Sigmoid colon (tissue), 7 donors: ENCODE measurements around the gene THSD7A. TPM values are rescaled to one million over a fixed set of nuclear protein-coding genes. Genes with fewer than 3 reads are reported as not detected.

Experiments
- DNase-seq: peaks from one replicate; pipeline ENCODE4 v3.0.0-alpha.2; 2019
- H3K27ac ChIP-seq, 4 donors: fragments of 200-600 bp; sonication (generic); one replicate each; pipeline ENCODE4 v1.5.1; 2016 to 2019; ENCODE audit warnings: mild to moderate bottlenecking in 1 of 4
- H3K27me3 ChIP-seq, 3 donors: fragments of 200-600 bp; sonication (generic); one replicate each; pipeline ENCODE4 v1.5.1; 2019; ENCODE audit warnings: mild to moderate bottlenecking in 1 of 3
- H3K36me3 ChIP-seq, 4 donors: fragments of 200-600 bp; sonication (generic); one replicate each; pipeline ENCODE4 v1.5.1; 2016 to 2019
- H3K4me1 ChIP-seq, 4 donors: fragments of 200-600 bp; sonication (generic); one replicate each; pipeline ENCODE4 v1.5.1; 2017 to 2019
- H3K4me3 ChIP-seq, 4 donors: fragments of 200-600 bp; sonication (generic); one replicate each; pipeline ENCODE4 v1.5.1; 2017 to 2019; ENCODE audit warnings: mild to moderate bottlenecking in 2 of 4, moderate library complexity in 1 of 4
- H3K9me3 ChIP-seq, 4 donors: fragments of 200-600 bp in 3 of 4; sonication (generic) in 3 of 4; one replicate each; pipeline versions ENCODE4 v1.5.1 to v1.6.1; 2013 to 2019
- EP300 ChIP-seq, 4 donors: sonication (generic); formaldehyde crosslinking; IDR thresholded peaks; one replicate each; pipeline ENCODE4 v1.6.1; 2017; ENCODE audit warnings: antibody characterized with exemption in 4 of 4
- POLR2A ChIP-seq, 2 donors: fragments of 450-650 bp; IDR thresholded peaks; one replicate each; pipeline ENCODE4 v1.6.1; 2016; ENCODE audit warnings: antibody characterized with exemption in 2 of 2, mild to moderate bottlenecking in 2 of 2, moderate library complexity in 2 of 2
- POLR2AphosphoS5 ChIP-seq, 4 donors: sonication (generic); formaldehyde crosslinking; IDR thresholded peaks; one replicate each; pipeline ENCODE4 v1.6.1; 2017; ENCODE audit warnings: antibody characterized with exemption in 4 of 4
- WGBS, 2 donors: extraction: QIAGEN DNeasy Blood & Tissue Kit; methylation state at CpG; one replicate each; pipeline ENCODE4 v1.1.7; 2013; 5-methylcytosine and 5-hydroxymethylcytosine counted together
- intact Hi-C: fragments of 100-400 bp; cut with DNase I; formaldehyde crosslinking; loops from one replicate; pipeline ENCODE4 v1.15.1; 2023
- polyA plus RNA-seq, 3 donors: library from polyadenylated mRNA; stranded (reverse); fragments of 200-250 nt; gene quantifications; one replicate each; pipeline ENCODE4 v1.2.3, GENCODE V29; 2013
- total RNA-seq, 4 donors: library from RNA; depleted of rRNA; stranded (reverse); fragments of >200 nt; gene quantifications; one replicate each; pipeline ENCODE4 v1.1.0, GENCODE V29; 2016
- TF ChIP-seq, protein P1 (sequence below), 4 experiments: fragments of 450-650 bp in 3 of 4; fragments of 200-600 bp in 1 of 4; IDR thresholded peaks; one replicate each; pipeline ENCODE4 v1.5.1; 2016 to 2019; ENCODE audit warnings: antibody characterized with exemption in 4 of 4, mild to moderate bottlenecking in 3 of 4, moderate library complexity in 2 of 4
- donor health status: healthy with polysubstance abuse.
- donor health status: Bipolar disorder and iron deficiency.
- donor health status: healthy.

Gene THSD7A
- total and polyA plus RNA-seq, 7 donors, result under 0.01 to 6.9 (median 5.0) TPM

DNA sequence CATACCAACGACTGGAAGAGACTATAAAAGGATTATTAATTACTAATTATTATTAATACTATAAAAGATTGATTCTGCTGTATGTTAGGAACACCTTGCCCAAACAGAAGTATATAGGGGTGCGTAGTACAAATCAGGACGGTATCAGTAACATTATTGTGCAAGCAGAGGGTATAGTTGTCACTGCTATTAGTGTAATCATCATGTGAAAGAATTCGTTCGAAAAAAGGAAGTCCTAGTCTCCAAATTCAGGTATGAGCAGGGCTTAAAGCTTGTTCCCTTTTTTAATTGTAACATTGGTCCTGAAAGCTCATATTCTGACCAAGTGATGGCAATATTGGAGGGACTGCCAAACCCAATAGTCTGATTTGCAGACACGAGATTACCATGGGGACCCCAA is 81.8 kb downstream of the THSD7A start:
- WGBS, 2 donors, result 62 to 81% methylated on average over 6 of the region's 6 CpGs

DNA sequence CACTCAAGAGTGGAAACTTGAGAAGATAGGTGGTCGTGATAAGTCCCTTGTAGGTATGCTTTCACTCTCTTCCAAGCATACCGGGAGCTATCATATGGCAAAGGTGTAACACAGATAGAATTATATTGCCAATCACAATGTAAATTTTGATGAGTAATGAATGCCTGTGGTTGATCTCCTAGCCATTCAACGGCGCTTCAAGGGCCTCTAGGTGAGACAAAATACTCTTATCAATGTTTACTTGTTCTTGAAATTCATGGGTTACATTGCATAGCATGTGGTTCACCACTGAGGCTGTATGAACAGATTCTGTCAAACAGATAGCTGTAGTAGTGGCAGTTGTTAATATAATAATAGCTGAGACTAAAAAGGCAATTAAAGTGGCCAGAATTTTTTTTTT is 82.4 kb downstream of the THSD7A start:
- intact Hi-C loops, result no loop called here
- Histone ChIP-seq H3K9me3 (no peaks in the 10 kb centered on the region), H3K36me3 (no peaks in the 10 kb centered on the region), H3K4me1 (no peaks in the 10 kb centered on the region), H3K27me3 (no peaks in the 10 kb centered on the region), H3K27ac (no peak overlapping the region), H3K4me3 (no peak overlapping the region)
- WGBS, 2 donors, result 89 to 92% methylated on average over 4 of the region's 4 CpGs
- no peak for DNase-seq
- TF ChIP-seq POLR2A (IDR thresholded peaks at IDR 0.05) (no peak), POLR2AphosphoS5 (IDR thresholded peaks at IDR 0.05) (no peak), EP300 (IDR thresholded peaks at IDR 0.05) (no peak)
- TF ChIP-seq, protein P1, sequence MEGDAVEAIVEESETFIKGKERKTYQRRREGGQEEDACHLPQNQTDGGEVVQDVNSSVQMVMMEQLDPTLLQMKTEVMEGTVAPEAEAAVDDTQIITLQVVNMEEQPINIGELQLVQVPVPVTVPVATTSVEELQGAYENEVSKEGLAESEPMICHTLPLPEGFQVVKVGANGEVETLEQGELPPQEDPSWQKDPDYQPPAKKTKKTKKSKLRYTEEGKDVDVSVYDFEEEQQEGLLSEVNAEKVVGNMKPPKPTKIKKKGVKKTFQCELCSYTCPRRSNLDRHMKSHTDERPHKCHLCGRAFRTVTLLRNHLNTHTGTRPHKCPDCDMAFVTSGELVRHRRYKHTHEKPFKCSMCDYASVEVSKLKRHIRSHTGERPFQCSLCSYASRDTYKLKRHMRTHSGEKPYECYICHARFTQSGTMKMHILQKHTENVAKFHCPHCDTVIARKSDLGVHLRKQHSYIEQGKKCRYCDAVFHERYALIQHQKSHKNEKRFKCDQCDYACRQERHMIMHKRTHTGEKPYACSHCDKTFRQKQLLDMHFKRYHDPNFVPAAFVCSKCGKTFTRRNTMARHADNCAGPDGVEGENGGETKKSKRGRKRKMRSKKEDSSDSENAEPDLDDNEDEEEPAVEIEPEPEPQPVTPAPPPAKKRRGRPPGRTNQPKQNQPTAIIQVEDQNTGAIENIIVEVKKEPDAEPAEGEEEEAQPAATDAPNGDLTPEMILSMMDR (IDR thresholded peaks at IDR 0.05), result no peak

More for the DNA sequence above, 81.8 kb downstream of the THSD7A start:
- TF ChIP-seq POLR2A (IDR thresholded peaks at IDR 0.05) (no peak), POLR2AphosphoS5 (IDR thresholded peaks at IDR 0.05) (no peak), EP300 (IDR thresholded peaks at IDR 0.05) (no peak)
- TF ChIP-seq, protein P1 (IDR thresholded peaks at IDR 0.05), result no peak
- Histone ChIP-seq H3K27me3 (no peaks in the 10 kb centered on the region), H3K4me3 (no peak overlapping the region), H3K27ac (no peak overlapping the region), H3K9me3 (no peaks in the 10 kb centered on the region), H3K36me3 (no peaks in the 10 kb centered on the region), H3K4me1 (no peaks in the 10 kb centered on the region)
- no peak for DNase-seq
- intact Hi-C loops, result no loop called here

DNA sequence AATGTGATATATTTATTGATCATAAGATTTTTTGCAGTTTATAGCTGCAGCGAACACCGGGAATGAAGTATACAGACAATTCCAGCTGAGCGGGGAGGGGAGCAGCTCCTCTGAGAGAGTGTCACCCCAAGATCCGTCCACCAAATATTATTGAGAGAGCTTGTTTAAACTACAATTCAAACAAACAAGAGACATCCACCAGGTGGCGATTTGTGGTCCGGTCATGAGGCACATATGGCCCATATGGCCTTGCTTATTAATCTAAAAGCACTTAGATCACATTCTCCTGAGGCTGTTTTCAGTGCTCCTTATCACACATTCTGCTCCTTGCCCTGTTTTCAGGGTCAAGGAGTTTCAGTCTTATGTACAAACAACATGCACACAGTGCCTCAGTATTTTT is 83.1 kb downstream of the THSD7A start:
- Histone ChIP-seq H3K4me1 (no peaks in the 10 kb centered on the region), H3K4me3 (no peak overlapping the region), H3K27ac (no peak overlapping the region), H3K36me3 (no peaks in the 10 kb centered on the region), H3K9me3 (no peaks in the 10 kb centered on the region), H3K27me3 (no peaks in the 10 kb centered on the region)
- no peak for TF ChIP-seq POLR2A (IDR thresholded peaks at IDR 0.05)
- TF ChIP-seq POLR2AphosphoS5 (IDR thresholded peaks at IDR 0.05), result no peak
- intact Hi-C loops, result no loop called here
- DNase-seq, result no peak
- 78 to 84% methylated on average over 6 of the region's 6 CpGs for WGBS, 2 donors

DNA sequence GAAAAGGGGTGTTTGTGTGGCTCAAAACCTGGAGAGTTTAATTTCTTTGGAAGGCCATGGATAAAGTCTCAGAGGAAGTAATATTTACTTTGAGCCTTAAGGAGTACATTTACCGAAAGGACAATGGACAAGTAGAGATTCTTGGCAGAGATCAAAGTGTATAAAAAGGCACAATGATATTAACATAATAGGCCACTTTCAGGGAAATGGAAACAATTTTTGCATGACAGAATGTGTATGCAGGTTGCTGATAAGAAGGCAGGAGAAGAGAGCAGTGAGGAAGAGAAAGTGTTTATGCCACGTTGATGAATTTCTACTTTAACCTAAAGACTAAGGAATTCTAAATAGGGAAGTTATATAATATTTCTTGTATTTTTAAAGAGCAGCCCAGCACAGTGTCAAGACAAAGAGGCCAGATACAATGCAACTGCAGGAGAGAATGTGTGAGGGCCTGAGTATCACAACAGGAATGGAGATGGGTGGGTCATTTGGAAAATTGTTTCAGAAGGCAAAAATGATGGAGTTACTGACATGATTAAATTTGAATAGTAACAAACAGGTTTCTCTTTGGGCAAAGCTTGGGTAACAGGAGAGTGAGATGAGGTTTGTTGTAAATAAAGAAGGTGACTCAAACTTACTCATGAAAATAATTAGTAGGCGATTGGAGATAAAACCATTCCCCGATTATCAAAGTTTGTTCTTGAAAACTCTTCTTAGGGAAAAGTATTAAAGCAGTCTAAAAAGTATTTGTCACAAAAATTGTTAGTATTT is 84.1 kb downstream of the THSD7A start:
- no peaks in the 10 kb centered on the region for H3K27me3 ChIP-seq
- no peak overlapping the region for H3K4me3 ChIP-seq
- TF ChIP-seq EP300 (IDR thresholded peaks at IDR 0.05) (no peak), POLR2A (IDR thresholded peaks at IDR 0.05) (no peak), POLR2AphosphoS5 (IDR thresholded peaks at IDR 0.05) (no peak)
- TF ChIP-seq, protein P1 (IDR thresholded peaks at IDR 0.05), result no peak
- H3K27ac ChIP-seq, result no peak overlapping the region
- 78 to 89% methylated on average over 4 of the region's 4 CpGs for WGBS, 2 donors
- no peaks in the 10 kb centered on the region for H3K4me1 ChIP-seq
- DNase-seq, result no peak
- intact Hi-C loops, result no loop called here
- no peaks in the 10 kb centered on the region for H3K36me3 ChIP-seq
- no peaks in the 10 kb centered on the region for H3K9me3 ChIP-seq

DNA sequence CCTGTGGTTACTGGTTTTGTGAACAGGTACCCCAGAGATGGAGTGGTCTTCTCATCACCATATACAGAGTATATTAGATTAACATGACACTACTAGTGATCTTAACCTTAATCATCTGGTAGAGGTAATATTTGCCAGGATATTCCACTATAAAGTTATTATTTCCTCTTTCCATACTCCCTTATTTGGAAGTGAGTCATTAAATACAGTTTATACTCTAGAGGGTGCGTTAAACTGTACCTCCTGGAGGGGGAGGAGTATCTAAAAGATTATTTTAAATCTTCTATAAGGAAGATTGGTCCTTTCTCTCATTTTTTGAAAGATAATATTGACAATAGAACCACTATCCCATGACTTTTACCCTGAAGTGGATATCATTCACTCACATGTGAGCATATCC is 85.4 kb downstream of the THSD7A start:
- TF ChIP-seq EP300 (IDR thresholded peaks at IDR 0.05) (no peak), POLR2A (IDR thresholded peaks at IDR 0.05) (no peak), POLR2AphosphoS5 (IDR thresholded peaks at IDR 0.05) (no peak)
- TF ChIP-seq, protein P1 (IDR thresholded peaks at IDR 0.05), result no peak
- no peaks in the 10 kb centered on the region for H3K27me3 ChIP-seq
- H3K36me3 ChIP-seq, result no peaks in the 10 kb centered on the region
- 79 to 80% methylated on average over 1 of the region's 1 CpG for WGBS, 2 donors
- intact Hi-C loops, result no loop called here
- no peaks in the 10 kb centered on the region for H3K4me1 ChIP-seq
- no peak for DNase-seq
- H3K27ac ChIP-seq, result no peak overlapping the region
- H3K9me3 ChIP-seq, result no peaks in the 10 kb centered on the region
- H3K4me3 ChIP-seq, result no peak overlapping the region
